Measurements from ENCODE around the gene MRPS17.

MRPS17 gene

DNA sequence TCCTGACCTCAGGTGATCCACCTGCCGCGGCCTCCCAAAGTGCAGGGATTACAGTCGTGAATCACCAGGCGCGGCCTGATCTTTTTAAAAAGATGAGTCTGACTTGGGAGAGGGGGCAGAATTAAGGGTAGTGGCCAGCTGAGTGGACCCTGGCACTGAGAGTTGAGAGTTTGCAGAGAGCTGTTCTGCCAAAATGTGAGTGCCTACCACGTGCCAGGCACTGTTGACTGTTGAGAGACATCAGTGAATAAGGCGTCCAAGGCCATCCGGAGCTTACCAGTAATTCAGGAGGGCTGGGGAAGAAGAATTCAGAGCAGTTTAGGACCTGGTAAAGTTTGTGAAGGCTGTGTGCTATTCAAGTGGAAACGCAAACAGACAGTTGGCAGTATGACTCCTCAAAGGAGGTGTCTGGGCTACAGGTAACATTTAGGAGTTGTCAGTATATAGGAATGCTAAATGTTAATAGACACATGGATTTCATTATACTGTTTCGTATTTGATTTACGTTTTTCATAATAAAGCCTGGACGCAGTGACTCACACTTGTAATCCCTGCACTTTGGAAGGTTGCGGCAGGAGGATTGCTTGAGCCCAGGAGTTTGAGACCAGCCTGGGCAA lies 14.2 kb downstream of the MRPS17 start:
- Histone ChIP-seq H2AK5ac (ENCODE audit: low read depth, low read length) (no peak overlapping the region), H4K91ac (ENCODE audit: low read depth, low read length, poor library complexity) (no peak overlapping the region), H3K79me1 (ENCODE audit: low read depth, low read length) (peaks cover 9% of the 10 kb centered on the region), H3K4me2 (ENCODE audit: insufficient read depth, low read length, poor library complexity, severe bottlenecking) (peak overlapping the region; percentile 18), H3K14ac (ENCODE audit: low read length) (no peak overlapping the region), H3K4me3 (ENCODE audit: low read length in 2 of 2) (peak overlapping the region in 1 of 2 donors; percentile 94), H3K23ac (ENCODE audit: low read depth, low read length, poor library complexity) (no peak overlapping the region), H4K8ac (ENCODE audit: low read depth, low read length) (no peak overlapping the region), H3K18ac (ENCODE audit: low read length) (no peak overlapping the region), H2AFZ (ENCODE audit: low read length) (no peak overlapping the region), H3K9me3 (replicated peaks in 1 of 2; ENCODE audit: control insufficient read depth in 2 of 2, insufficient read depth in 1 of 2, low read depth in 1 of 2, low read length in 2 of 2) (peaks cover 0 to 19% of the 10 kb centered on the region in 2 donors), H2BK120ac (ENCODE audit: low read depth, low read length) (no peak overlapping the region), H2BK12ac (ENCODE audit: low read length) (no peak overlapping the region), H2BK15ac (ENCODE audit: low read length) (no peak overlapping the region), H3K27me3 (ENCODE audit: control insufficient read depth in 3 of 3, insufficient read depth in 3 of 3, low read depth in 1 of 3, low read length in 3 of 3) (peaks cover 0 to 9% (median 0%) of the 10 kb centered on the region in 3 experiments), H3K36me3 (replicated peaks in 1 of 2; ENCODE audit: control insufficient read depth in 2 of 2, insufficient read depth in 2 of 2, low read length in 2 of 2) (peaks cover 3 to 41% of the 10 kb centered on the region in 2 donors), H3K4ac (ENCODE audit: low read length) (no peak overlapping the region), H3K4me1 (ENCODE audit: control insufficient read depth in 2 of 2, insufficient read depth in 1 of 2, low read depth in 1 of 2, low read length in 2 of 2) (no peaks in the 10 kb centered on the region), H3K27ac (replicated peaks; ENCODE audit: low read length) (no peak overlapping the region), H2BK5ac (ENCODE audit: low read length) (no peak overlapping the region), H3K9ac (ENCODE audit: low read depth, low read length, poor library complexity) (no peak overlapping the region)
- no CpG with 5 or more reads among the region's 13 CpGs for WGBS, 2 donors (ENCODE audit: extremely low coverage in 2 of 2, insufficient read length in 2 of 2, insufficient replicate concordance in 1 of 2)
- no peak for DNase-seq (ENCODE audit: low spot score)

GRCh38 chr7:55966851-55967250 lies 15.2 kb downstream of the MRPS17 start:
- Histone ChIP-seq H2BK120ac (ENCODE audit: low read depth, low read length) (no peak overlapping the region), H2BK15ac (ENCODE audit: low read length) (no peak overlapping the region), H3K4ac (ENCODE audit: low read length) (no peak overlapping the region), H3K4me2 (ENCODE audit: insufficient read depth, low read length, poor library complexity, severe bottlenecking) (no peak overlapping the region), H3K27me3 (ENCODE audit: control insufficient read depth in 3 of 3, insufficient read depth in 3 of 3, low read depth in 1 of 3, low read length in 3 of 3) (peaks cover 0 to 9% (median 0%) of the 10 kb centered on the region in 3 experiments), H3K4me3 (ENCODE audit: low read length in 2 of 2) (no peak overlapping the region), H3K9ac (ENCODE audit: low read depth, low read length, poor library complexity) (no peak overlapping the region), H3K79me1 (ENCODE audit: low read depth, low read length) (peaks cover 11% of the 10 kb centered on the region), H3K27ac (replicated peaks; ENCODE audit: low read length) (no peak overlapping the region), H3K23ac (ENCODE audit: low read depth, low read length, poor library complexity) (no peak overlapping the region), H4K8ac (ENCODE audit: low read depth, low read length) (no peak overlapping the region), H2AK5ac (ENCODE audit: low read depth, low read length) (no peak overlapping the region), H3K18ac (ENCODE audit: low read length) (no peak overlapping the region), H2BK12ac (ENCODE audit: low read length) (no peak overlapping the region), H3K36me3 (replicated peaks in 1 of 2; ENCODE audit: control insufficient read depth in 2 of 2, insufficient read depth in 2 of 2, low read length in 2 of 2) (peaks cover 3 to 45% of the 10 kb centered on the region in 2 donors), H4K91ac (ENCODE audit: low read depth, low read length, poor library complexity) (no peak overlapping the region), H3K14ac (ENCODE audit: low read length) (no peak overlapping the region), H3K4me1 (ENCODE audit: control insufficient read depth in 2 of 2, insufficient read depth in 1 of 2, low read depth in 1 of 2, low read length in 2 of 2) (no peaks in the 10 kb centered on the region), H2BK5ac (ENCODE audit: low read length) (no peak overlapping the region), H3K9me3 (replicated peaks in 1 of 2; ENCODE audit: control insufficient read depth in 2 of 2, insufficient read depth in 1 of 2, low read depth in 1 of 2, low read length in 2 of 2) (peaks cover 0 to 23% of the 10 kb centered on the region in 2 donors), H2AFZ (ENCODE audit: low read length) (no peak overlapping the region)
- DNase-seq (ENCODE audit: low spot score) = no peak
- WGBS, 2 donors (ENCODE audit: extremely low coverage in 2 of 2, insufficient read length in 2 of 2, insufficient replicate concordance in 1 of 2) = no CpG with 5 or more reads among the region's 6 CpGs

GRCh38 chr7:55969391-55969790 lies 17.7 kb downstream of the MRPS17 start:
- no peak overlapping the region for H3K4me2 ChIP-seq (ENCODE audit: insufficient read depth, low read length, poor library complexity, severe bottlenecking)
- no peak overlapping the region for H3K4me3 ChIP-seq (ENCODE audit: low read length in 2 of 2)
- peaks cover 11% of the 10 kb centered on the region for H3K79me1 ChIP-seq (ENCODE audit: low read depth, low read length)
- no peak overlapping the region for H2BK12ac ChIP-seq (ENCODE audit: low read length)
- no peak overlapping the region for H3K9ac ChIP-seq (ENCODE audit: low read depth, low read length, poor library complexity)
- H3K36me3 ChIP-seq (replicated peaks in 1 of 2; ENCODE audit: control insufficient read depth in 2 of 2, insufficient read depth in 2 of 2, low read length in 2 of 2) = peaks cover 3 to 45% of the 10 kb centered on the region in 2 donors
- H3K27me3 ChIP-seq (ENCODE audit: control insufficient read depth in 3 of 3, insufficient read depth in 3 of 3, low read depth in 1 of 3, low read length in 3 of 3) = no peaks in the 10 kb centered on the region
- no peak for DNase-seq (ENCODE audit: low spot score)
- no peak overlapping the region for H3K14ac ChIP-seq (ENCODE audit: low read length)
- H2BK15ac ChIP-seq (ENCODE audit: low read length) = no peak overlapping the region
- no peak overlapping the region for H3K18ac ChIP-seq (ENCODE audit: low read length)
- H4K91ac ChIP-seq (ENCODE audit: low read depth, low read length, poor library complexity) = no peak overlapping the region
- no peak overlapping the region for H3K23ac ChIP-seq (ENCODE audit: low read depth, low read length, poor library complexity)
- H4K8ac ChIP-seq (ENCODE audit: low read depth, low read length) = no peak overlapping the region
- no peak overlapping the region for H3K27ac ChIP-seq (replicated peaks; ENCODE audit: low read length)
- H3K4ac ChIP-seq (ENCODE audit: low read length) = no peak overlapping the region
- H2AK5ac ChIP-seq (ENCODE audit: low read depth, low read length) = no peak overlapping the region
- no CpG with 5 or more reads among the region's 11 CpGs for WGBS, 2 donors (ENCODE audit: extremely low coverage in 2 of 2, insufficient read length in 2 of 2, insufficient replicate concordance in 1 of 2)
- no peak overlapping the region for H2BK5ac ChIP-seq (ENCODE audit: low read length)
- H3K9me3 ChIP-seq (replicated peaks in 1 of 2; ENCODE audit: control insufficient read depth in 2 of 2, insufficient read depth in 1 of 2, low read depth in 1 of 2, low read length in 2 of 2) = peaks cover 0 to 23% of the 10 kb centered on the region in 2 donors
- no peak overlapping the region for H2AFZ ChIP-seq (ENCODE audit: low read length)
- no peaks in the 10 kb centered on the region for H3K4me1 ChIP-seq (ENCODE audit: control insufficient read depth in 2 of 2, insufficient read depth in 1 of 2, low read depth in 1 of 2, low read length in 2 of 2)
- H2BK120ac ChIP-seq (ENCODE audit: low read depth, low read length) = no peak overlapping the region

GRCh38 chr7:55970561-55970960 lies 18.9 kb downstream of the MRPS17 start:
- Histone ChIP-seq H3K79me1 (ENCODE audit: low read depth, low read length) (peaks cover 10% of the 10 kb centered on the region), H2BK12ac (ENCODE audit: low read length) (no peak overlapping the region), H3K27me3 (ENCODE audit: control insufficient read depth in 3 of 3, insufficient read depth in 3 of 3, low read depth in 1 of 3, low read length in 3 of 3) (no peaks in the 10 kb centered on the region), H3K9me3 (replicated peaks in 1 of 2; ENCODE audit: control insufficient read depth in 2 of 2, insufficient read depth in 1 of 2, low read depth in 1 of 2, low read length in 2 of 2) (peaks cover 0 to 23% of the 10 kb centered on the region in 2 donors), H2AFZ (ENCODE audit: low read length) (no peak overlapping the region), H2BK5ac (ENCODE audit: low read length) (no peak overlapping the region), H3K14ac (ENCODE audit: low read length) (no peak overlapping the region), H2BK15ac (ENCODE audit: low read length) (no peak overlapping the region), H3K4me3 (ENCODE audit: low read length in 2 of 2) (no peak overlapping the region), H2AK5ac (ENCODE audit: low read depth, low read length) (no peak overlapping the region), H3K23ac (ENCODE audit: low read depth, low read length, poor library complexity) (no peak overlapping the region), H3K36me3 (replicated peaks in 1 of 2; ENCODE audit: control insufficient read depth in 2 of 2, insufficient read depth in 2 of 2, low read length in 2 of 2) (peaks cover 3 to 48% of the 10 kb centered on the region in 2 donors), H4K8ac (ENCODE audit: low read depth, low read length) (no peak overlapping the region), H3K4me2 (ENCODE audit: insufficient read depth, low read length, poor library complexity, severe bottlenecking) (no peak overlapping the region), H4K91ac (ENCODE audit: low read depth, low read length, poor library complexity) (no peak overlapping the region), H2BK120ac (ENCODE audit: low read depth, low read length) (no peak overlapping the region), H3K27ac (replicated peaks; ENCODE audit: low read length) (no peak overlapping the region), H3K18ac (ENCODE audit: low read length) (no peak overlapping the region), H3K4me1 (ENCODE audit: control insufficient read depth in 2 of 2, insufficient read depth in 1 of 2, low read depth in 1 of 2, low read length in 2 of 2) (no peaks in the 10 kb centered on the region), H3K4ac (ENCODE audit: low read length) (no peak overlapping the region), H3K9ac (ENCODE audit: low read depth, low read length, poor library complexity) (no peak overlapping the region)
- DNase-seq (ENCODE audit: low spot score) = no peak
- WGBS, 2 donors (ENCODE audit: extremely low coverage in 2 of 2, insufficient read length in 2 of 2, insufficient replicate concordance in 1 of 2) = no CpG with 5 or more reads among the region's 7 CpGs
